NCI-H2107 treated with DMSO at 0.1 percent for 48 hours (cell line): Measurements from ENCODE around the gene PI4KA.
"Not testable (repeated sequence)": the region's sequence is repeated elsewhere in the genome, so short reads cannot be mapped to it uniquely, and the experiment has no call there.

Experiments
- DNase-seq: peaks from one replicate; lab custom pipeline; 2025; ENCODE audit not compliant: unreplicated experiment; lab: John Stamatoyannopoulos, UW

Gene PI4KA

DNA sequence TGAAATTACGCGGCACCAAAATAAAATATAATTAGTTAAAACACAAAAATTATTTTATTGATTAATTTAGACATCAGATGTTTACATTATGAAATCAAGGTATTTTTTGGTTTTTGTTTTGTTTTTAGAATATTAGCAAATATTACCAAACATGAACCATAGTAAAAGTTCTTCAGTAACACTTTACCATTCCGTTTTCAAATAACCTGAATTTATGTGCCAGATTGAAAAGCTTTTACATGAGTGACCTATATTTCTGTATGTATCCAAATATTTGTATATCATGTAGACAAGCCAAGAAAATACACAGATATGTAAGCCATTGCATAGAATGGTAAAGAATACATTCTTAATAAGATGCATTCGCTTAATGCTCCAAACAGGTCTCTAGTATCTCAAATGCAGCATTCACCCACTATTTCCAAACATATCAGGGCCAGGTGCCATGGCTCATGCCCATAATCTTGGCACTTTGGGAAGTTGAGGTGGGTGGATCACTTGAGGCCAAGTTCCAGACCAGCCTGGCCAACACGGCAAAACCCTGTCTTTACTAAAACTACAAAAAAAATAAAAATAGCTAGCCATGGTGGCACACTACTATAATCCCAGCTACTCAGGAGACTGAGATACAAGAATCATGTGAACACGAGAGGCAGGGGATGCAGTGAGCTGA lies 187.1 kb downstream of the PI4KA start:
- DNase-seq: no peak

DNA sequence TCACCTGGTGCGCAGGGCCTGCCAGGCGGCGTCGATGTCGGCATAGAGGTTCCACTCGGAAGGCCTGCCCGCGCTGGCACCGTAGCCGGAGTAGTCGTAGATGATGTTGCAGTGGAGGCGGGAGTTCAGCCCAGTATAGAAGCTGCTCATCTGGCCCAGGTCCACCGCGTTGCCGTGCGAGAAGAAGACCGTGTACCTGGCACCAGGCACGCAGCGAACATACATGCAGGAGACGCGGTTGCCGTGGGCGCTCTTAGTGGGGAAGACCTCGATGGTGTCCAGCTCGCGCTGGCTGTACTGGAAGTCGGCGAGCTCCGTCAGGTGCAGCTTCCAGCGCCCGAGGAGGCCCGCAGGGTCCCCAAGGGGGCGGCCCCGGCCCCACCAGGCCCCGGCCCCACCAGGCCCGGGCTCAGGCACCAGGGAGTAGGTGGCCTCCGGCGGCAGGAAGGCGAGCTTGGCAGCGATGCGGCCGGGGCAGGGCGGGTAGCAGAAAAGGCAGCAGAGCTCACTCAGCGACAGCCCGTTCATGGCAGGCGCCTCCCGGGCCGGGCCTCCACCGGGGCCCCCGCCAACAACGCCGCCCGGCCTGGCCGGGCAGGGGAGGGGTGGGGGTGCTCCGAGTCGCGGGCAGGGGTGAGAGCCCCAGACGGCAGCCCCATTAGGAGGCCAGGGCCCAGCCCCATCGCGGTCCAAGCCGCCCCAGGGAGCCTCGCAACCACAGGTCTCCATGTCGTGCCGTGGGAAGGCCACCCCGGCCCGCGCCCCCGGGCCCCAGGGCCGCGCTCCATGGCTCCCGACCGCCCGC lies 188.0 kb downstream of the PI4KA start:
- DNase-seq: not testable (repeated sequence)

DNA sequence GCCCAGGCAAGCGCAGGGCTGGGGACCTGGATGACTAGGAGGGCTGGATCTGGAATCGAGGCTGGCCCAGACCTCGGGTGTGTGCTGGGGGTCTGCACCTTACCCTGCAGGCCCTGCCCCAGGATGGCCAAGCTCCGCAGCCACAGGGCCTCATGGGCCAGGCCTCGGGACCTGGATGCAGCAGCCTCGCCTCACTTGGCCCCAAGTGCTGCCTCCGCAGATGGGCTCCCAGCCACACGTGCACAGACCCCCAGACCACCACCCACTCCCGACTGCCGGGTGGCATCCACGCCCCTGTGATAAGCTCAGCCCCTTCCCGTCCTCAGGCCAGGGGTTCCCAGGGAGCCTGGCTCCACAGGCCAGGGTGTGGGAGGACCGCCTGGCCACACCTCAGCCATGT lies 188.7 kb downstream of the PI4KA start:
- DNase-seq: not testable (repeated sequence)

DNA sequence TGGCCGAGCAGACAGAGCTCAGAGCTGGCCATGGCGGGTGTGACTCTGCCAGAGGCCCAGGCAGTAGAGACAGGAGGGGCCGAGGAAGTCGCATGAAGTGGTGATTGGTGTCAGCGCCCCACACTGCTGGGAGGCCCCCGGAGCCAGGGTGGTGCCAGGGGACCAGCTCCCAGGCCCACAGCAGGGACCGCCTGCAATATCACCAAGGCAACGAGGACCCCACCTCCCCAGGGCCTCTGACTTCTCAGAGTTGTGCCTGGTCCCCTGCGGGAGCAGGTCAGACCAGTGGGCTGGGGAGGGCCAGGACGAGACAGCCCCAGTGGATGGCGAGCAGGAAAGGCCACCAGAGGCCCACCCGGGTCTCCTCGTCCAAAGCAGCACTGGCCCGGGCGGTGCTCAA lies 189.1 kb downstream of the PI4KA start:
- DNase-seq: not testable (repeated sequence)

DNA sequence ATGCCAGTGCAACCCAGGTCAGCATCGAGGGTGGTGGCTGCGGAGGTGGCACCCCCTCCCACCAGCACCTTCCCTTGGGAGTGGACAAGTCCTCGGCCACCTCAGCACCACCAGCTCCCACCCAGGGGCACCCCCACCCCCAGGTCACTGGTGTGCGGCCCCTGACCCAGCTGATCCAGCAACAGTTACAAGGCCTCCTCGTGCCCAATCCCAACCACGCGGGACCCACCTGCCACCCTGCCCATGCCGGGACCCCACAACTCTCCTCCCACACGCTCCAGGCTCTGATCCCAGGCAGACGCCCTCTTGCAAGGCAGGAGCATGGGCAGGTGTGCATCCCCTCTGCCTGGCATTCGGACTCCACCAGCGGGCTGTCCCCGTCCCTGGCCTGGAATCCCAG lies 189.8 kb downstream of the PI4KA start:
- DNase-seq: not testable (repeated sequence)

DNA sequence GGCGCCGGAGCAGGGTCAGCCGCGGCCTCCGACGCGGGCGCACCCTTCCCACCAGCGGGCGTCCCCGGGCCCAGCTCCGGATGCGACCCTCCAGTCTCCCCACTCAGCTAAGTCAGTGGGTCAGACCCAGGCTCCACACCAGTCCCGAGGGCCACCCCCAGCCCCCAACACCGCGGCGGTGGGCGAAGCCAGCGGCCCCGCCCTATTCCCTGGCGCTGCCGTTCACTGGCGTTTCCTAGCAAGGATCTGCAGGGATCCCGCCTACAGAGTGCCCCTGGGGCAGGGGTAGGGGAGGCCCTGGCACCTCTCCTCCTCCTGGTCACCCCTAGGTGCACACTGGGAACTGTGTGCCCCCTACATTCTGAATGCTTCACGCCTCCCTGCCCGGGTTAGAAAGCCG lies 190.4 kb downstream of the PI4KA start:
- DNase-seq: not testable (repeated sequence)

DNA sequence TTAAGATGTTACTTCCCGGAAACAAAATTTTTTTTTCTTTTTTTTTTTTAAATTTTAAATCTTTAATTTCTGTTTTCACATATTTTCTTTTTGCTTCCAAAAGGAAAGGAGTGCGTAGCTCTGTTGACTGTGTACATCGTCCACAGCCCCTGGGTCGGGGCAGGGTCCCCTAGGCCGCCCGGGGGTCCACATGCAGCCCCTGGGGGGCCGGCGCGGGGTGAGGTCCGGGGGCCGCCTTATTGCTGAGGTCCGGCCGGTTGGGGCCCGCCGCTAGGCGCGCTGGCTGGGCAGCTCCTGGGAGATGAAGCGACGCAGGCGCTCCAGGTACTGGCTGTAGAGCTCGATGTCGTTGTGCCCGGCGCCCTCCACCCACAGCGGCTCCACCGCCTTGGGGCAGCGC lies 191.1 kb downstream of the PI4KA start:
- not testable (repeated sequence) for DNase-seq

DNA sequence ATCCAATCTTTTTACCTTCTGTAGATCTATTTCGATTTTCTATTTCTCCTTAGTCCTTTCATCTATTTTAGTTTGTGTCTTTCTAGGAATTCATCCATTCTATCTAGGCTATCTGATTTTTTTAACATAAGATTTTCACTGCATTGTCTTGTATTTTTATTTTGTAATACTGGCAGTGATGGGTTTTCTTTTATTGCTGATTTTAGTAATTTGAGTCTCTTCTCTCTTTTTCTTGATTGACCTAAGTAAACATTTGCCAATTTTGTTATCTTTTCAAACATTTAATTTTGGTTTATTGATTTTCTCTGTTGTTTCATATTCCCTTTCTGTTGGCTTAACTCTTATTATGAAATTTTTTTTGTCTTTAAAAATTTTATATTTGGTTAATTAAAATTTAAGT lies 192.1 kb downstream of the PI4KA start:
- DNase-seq: no peak

DNA sequence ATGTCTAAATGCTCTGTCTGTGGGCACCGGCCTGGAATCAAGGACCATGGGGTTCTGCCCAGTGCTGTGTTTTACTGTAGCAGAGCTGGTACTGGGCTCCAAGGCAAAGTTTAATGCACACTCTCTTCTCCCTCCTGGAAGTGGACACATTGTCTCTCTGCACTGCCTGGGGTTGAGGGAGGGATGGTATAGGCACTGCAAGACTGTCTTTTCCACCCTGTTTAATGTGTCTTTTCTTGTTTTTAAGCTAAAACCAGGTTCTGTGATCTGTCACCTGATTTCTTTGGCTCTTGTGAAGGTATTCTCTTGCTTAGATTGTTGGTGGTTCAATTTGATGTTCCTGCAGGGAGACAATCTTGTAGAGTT lies 194.0 kb downstream of the PI4KA start:
- no peak for DNase-seq

DNA sequence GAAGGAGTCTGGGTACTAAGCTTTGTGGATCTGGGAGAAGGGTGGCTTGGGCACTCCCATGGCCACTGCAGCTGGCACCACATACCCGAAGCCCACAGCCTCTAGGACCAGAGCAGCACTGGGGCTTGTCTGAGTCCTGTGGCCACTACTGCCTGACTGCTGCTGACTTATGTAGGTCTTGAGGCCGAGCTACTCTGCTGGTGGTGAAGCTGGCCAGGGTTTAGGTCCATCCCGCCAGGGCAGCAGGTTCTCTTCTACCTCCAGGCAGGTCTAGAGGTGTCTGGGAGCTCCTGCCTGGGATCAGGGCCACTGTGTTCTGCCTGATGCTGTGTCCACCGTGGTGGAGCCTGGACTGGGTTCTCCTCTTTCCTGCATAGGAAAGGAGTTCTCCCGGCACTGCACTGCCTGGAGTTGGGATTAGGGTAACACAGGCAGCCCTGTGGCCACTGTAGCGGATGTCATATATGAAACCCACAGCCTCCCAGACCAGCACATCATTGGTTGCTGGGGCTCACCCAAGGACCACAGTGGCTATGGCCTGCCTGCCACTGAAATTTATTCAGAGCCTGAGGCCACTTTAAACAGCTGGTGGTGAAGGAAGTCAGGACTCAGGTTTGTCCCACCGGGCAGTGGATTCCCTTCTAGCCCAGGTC lies 194.5 kb downstream of the PI4KA start:
- DNase-seq: no peak

DNA sequence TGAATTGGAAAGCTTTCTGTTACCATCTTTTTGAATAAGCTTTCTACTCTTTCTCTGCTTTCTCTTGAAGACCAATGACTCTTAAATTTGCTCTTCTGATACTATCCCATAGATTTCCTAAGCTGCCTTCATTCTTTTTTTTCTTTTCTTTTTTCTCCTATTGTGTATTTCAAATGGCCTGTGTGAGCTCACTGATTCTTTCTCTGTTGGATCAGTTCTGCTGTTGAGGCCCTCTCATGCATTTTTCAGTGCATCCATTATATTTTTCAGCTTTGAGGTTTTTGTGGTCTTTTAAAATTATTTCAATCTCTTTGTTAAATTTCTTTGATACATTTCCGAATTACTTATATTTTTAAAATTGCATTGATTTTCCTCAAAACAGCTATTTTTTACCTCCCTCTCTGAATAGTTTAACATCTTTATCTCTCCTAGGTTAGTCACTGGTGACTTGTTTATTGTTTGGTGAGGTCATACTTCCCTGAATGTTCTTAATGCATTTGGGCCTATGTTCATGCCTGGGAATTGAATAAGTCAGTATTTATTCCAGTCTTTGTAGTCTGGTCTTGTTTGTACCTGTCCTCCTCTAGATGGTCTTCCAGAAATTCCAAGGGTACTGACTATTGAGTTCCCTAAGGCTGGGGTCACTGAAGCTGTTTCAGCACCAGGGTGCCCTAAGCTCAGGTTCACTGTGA lies 195.3 kb downstream of the PI4KA start:
- no peak for DNase-seq

DNA sequence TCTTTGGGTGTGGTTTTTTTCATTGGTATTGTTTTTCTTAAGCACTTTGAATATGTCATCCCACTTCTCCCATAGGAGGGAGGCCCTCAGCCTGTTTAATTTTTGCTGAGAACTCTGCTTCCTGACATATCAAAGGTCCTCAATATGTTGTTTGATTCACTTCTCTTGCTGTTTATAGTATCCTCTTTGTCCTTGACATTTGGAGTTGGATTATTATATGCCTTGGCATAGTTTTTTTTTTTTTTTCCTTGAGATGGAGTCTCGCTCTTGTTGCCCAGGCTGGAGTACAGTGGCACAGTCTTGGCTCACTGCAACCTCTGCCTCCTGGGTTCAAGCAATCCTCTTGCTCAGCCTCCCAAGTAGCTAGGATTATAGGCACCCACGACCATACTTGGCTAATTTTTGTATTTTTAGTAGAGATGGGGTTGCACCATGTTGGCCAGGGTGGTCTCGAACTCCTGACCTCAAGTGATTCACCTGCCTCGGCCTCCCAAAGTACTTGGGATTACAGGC lies 196.0 kb downstream of the PI4KA start:
- not testable (repeated sequence) for DNase-seq

DNA sequence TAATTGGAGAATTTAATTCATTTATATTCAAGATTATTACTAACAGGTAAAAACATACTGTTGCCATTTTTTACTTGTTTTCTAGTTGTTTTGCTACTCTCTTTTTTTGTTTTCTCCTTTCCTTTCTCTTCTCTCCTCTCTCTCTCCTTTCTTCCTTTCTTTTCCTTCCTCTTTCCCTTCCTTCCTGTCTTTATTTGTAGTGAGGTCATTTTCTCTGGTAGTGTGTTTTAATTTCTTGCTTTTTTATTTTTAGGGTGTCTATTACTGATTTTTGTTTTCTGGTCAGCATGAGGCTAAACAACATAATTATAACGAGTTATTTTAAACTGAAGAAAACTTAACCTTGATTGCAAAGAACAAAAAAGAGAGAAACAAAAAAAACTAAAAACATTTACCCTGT lies 197.1 kb downstream of the PI4KA start:
- no peak for DNase-seq

DNA sequence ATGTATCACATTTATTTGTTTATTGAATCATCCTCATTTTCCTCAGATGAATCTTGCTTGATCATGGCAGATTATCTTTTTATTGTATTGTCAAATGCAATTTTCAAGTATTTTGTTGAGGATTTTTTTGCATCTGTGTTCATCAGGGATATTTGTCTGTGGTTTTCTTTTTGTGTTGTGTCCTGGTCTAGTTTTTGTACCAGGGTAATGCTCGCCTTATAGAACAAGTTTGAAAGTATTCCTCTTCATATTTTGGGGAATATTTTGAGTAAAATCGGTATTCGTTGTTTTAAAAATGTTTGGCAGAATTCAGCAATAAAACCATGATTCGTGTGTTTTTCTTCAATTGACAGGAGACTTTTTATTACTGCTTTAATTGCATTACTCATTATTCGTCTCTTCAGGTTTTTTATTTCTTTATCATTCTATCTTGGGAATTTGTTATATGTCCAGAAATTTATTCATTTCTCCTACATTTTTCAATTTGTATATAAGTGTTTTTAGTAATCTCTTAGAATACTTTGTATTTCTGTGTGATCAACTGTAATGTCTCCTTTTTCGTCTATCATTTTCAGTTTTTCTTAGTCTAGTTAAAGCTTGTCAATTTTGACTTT lies 198.1 kb downstream of the PI4KA start:
- no peak for DNase-seq

DNA sequence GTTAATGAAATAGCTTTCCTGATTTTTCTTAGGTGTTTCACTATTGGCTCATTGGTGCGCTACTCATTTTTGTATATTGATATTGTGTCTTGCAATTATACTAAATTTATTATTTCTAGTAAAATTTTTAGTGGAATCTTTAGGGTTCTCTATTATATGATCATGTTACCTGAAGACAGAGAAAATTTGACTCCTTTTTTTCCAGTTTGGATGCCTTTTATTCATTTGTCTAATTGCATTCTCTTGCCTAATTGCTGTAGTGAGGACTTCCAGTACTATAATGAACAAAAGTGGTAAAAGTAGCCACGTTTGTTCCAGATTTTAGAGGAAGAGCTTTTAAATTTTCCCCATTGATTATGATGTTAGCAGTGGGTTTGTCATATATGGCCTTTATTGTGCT lies 198.7 kb downstream of the PI4KA start:
- no peak for DNase-seq

DNA sequence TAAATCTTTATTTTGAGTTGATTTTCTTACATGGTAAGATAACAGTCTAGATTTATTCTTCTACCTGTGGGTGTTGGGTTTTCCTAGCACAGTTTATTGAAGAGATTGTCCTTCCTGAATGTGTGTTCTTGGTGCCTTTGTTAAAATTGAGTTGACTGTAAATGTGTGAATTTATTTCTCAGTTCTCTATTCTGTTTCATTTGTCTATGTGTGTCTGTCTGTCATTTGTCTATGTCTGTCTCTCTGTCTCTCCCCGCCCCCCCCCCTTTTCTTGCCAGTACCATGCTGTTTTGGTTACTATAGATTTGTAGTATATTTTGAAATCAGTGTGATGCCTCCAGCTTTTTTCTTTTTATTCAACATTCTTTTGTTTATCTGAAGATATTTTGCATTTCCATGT lies 199.4 kb downstream of the PI4KA start:
- DNase-seq: no peak

DNA sequence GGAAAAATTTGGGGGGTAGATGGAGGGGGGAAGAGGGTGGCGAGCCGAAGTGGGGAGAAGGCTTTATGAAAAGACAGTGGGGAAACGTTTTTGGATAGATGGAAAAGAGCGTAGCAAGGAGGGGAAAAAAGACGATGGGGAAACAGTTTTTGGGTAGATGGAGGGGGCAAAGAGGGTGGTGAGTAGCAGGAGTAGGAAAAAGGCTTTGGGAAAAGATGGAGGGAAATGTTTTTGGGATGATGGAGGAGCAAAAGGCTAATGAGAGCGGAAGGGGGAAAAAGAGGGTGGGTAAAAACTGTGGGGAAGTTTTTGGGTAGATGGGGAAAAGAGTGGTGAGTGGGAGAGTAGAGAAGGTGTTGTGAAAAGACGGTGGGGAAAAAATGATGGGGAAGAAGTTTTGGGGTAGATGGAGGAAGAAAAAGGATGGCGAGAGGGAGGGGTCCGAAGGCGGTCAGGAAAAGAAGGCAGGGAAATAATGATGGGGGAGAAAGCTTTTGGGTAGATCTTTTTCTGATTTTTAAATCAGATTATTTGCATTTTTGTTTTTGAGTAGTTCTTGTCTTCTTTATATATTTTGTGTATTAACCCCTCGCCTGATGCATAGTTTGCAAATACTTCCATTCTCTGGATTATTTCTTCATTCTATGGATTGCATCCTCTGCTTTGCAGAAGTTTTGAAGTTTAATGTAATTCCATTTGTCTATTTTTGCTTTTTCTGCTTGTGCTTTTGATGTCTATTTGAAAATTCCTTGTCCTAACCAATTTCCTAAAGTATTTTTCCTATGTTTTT lies 200.0 kb downstream of the PI4KA start:
- DNase-seq: no peak

DNA sequence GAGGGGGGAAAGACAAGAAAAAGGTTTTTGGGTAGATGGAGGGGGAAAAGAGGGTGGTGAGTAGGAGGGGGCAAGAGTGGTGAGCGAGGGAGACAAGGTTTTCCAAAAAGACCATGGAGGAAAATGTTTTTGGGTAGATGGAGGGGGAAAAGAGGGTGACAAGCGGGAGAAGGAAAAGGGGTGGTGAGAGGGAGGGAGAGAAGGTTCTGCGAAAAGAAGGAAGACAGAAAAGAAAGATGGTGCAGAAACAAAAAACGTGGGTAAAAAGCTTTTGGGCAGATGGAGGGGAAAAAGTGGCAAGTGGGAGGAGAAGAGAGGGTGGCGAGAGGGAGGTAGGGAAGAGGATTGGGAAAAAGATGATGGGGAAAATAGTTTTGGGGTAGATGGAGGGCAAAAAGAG lies 200.6 kb downstream of the PI4KA start:
- DNase-seq: no peak
